ENCODE measurements around the gene NCOA1.
"Not testable (repeated sequence)": the region's sequence is repeated elsewhere in the genome, so short reads cannot be mapped to it uniquely, and the experiment has no call there.

Gene NCOA1

GRCh38 chr2:24797644-24798043 is 306.6 kb downstream of the NCOA1 start:
- Histone ChIP-seq H3K27me3 (ENCODE audit: control insufficient read depth, low read length) (no peaks in the 10 kb centered on the region), H3K4me1 (ENCODE audit: control insufficient read depth, low read length) (peaks cover 15% of the 10 kb centered on the region), H3K9me3 (ENCODE audit: control insufficient read depth, insufficient read depth, low read length) (peaks cover 8% of the 10 kb centered on the region; the same call in 1 of the 2 replicates), H3K9me2 (replicated peaks; ENCODE audit: control insufficient read depth, low read length) (no peaks in the 10 kb centered on the region), H3K36me3 (ENCODE audit: control insufficient read depth, low read length) (peaks cover 68% of the 10 kb centered on the region), H4K20me1 (ENCODE audit: control insufficient read depth, insufficient read depth, low read depth, low read length) (no peaks in the 10 kb centered on the region), H3K4me3 (ENCODE audit: low read length) (no peak overlapping the region), H3K79me2 (ENCODE audit: control insufficient read depth, low read length) (peaks cover 74% of the 10 kb centered on the region), H3K27ac (ENCODE audit: low read depth, low read length) (no peak overlapping the region), H3K4me2 (ENCODE audit: low read length) (no peak overlapping the region), H3F3A (ENCODE audit: control insufficient read depth, insufficient read depth) (no peaks in the 10 kb centered on the region)
- TF ChIP-seq CTCF (IDR thresholded peaks at IDR 0.05; ENCODE audit: low read depth, low read length, poor library complexity, severe bottlenecking): no peak
- no peak for TF ChIP-seq EZH2phosphoT487 (IDR thresholded peaks at IDR 0.05; ENCODE audit: borderline replicate concordance, low read length)

GRCh38 chr2:24800487-24800886 is 309.4 kb downstream of the NCOA1 start:
- H3K4me3 ChIP-seq (ENCODE audit: low read length); H3K4me2 ChIP-seq (ENCODE audit: low read length); H3K4me1 ChIP-seq (ENCODE audit: control insufficient read depth, low read length); H3K27me3 ChIP-seq (ENCODE audit: control insufficient read depth, low read length); H3K27ac ChIP-seq (ENCODE audit: low read depth, low read length); H3F3A ChIP-seq (ENCODE audit: control insufficient read depth, insufficient read depth); H3K9me3 ChIP-seq (ENCODE audit: control insufficient read depth, insufficient read depth, low read length); H3K9me2 ChIP-seq (replicated peaks; ENCODE audit: control insufficient read depth, low read length); H4K20me1 ChIP-seq (ENCODE audit: control insufficient read depth, insufficient read depth, low read depth, low read length): not testable (repeated sequence)
- Histone ChIP-seq H3K36me3 (ENCODE audit: control insufficient read depth, low read length) (peaks cover 46% of the 10 kb centered on the region), H3K79me2 (ENCODE audit: control insufficient read depth, low read length) (peaks cover 56% of the 10 kb centered on the region)

- H3K27me3 ChIP-seq (ENCODE audit: control insufficient read depth, low read length); H3K9me3 ChIP-seq (ENCODE audit: control insufficient read depth, insufficient read depth, low read length); H3K4me1 ChIP-seq (ENCODE audit: control insufficient read depth, low read length); H3K27ac ChIP-seq (ENCODE audit: low read depth, low read length); H3K4me2 ChIP-seq (ENCODE audit: low read length); H3K9me2 ChIP-seq (replicated peaks; ENCODE audit: control insufficient read depth, low read length); H4K20me1 ChIP-seq (ENCODE audit: control insufficient read depth, insufficient read depth, low read depth, low read length); H3K4me3 ChIP-seq (ENCODE audit: low read length): not testable (repeated sequence)
- Histone ChIP-seq H3F3A (ENCODE audit: control insufficient read depth, insufficient read depth) (peaks cover 13% of the 10 kb centered on the region), H3K36me3 (ENCODE audit: control insufficient read depth, low read length) (peaks cover 31% of the 10 kb centered on the region), H3K79me2 (ENCODE audit: control insufficient read depth, low read length) (peaks cover 64% of the 10 kb centered on the region)
Observed at GRCh38 chr2:24805811-24806660, 315.0 kb downstream of the NCOA1 start.

DNA sequence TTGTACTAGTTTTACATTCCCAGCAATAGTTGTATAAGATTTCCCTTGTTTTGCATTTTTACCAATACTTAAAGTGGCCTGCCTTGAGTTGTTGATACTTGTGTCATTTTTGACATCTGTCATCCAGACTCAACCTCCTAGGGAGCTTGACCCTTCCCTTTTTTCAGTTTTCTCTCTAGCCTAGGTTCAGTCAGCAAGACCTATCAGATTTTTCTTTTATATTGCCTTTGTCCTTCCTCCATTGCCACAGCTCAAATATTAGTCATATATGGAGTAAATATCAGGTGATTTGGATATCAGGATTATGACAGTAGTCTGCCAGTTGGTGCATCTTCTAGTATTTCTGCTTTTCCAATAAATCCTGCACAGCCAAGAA is 315.6 kb downstream of the NCOA1 start:
- Histone ChIP-seq H3K79me2 (ENCODE audit: control insufficient read depth, low read length) (peaks cover 65% of the 10 kb centered on the region), H3K4me1 (ENCODE audit: control insufficient read depth, low read length) (no peaks in the 10 kb centered on the region), H3K9me2 (replicated peaks; ENCODE audit: control insufficient read depth, low read length) (no peaks in the 10 kb centered on the region), H3K4me3 (ENCODE audit: low read length) (no peak overlapping the region), H4K20me1 (ENCODE audit: control insufficient read depth, insufficient read depth, low read depth, low read length) (no peaks in the 10 kb centered on the region), H3K27me3 (ENCODE audit: control insufficient read depth, low read length) (no peaks in the 10 kb centered on the region), H3K27ac (ENCODE audit: low read depth, low read length) (no peak overlapping the region), H3K36me3 (ENCODE audit: control insufficient read depth, low read length) (peaks cover 31% of the 10 kb centered on the region), H3F3A (ENCODE audit: control insufficient read depth, insufficient read depth) (peaks cover 13% of the 10 kb centered on the region), H3K9me3 (ENCODE audit: control insufficient read depth, insufficient read depth, low read length) (no peaks in the 10 kb centered on the region), H3K4me2 (ENCODE audit: low read length) (no peak overlapping the region)
- TF ChIP-seq CTCF (IDR thresholded peaks at IDR 0.05; ENCODE audit: low read depth, low read length, poor library complexity, severe bottlenecking): no peak
- TF ChIP-seq EZH2phosphoT487 (IDR thresholded peaks at IDR 0.05; ENCODE audit: borderline replicate concordance, low read length): no peak
